NCI-H524 (cell line): ENCODE results near the gene POLR2E.
A peak's percentile ranks its signal among the peaks of the same experiment; 100 is the strongest.
"Not testable (repeated sequence)": the region's sequence is repeated elsewhere in the genome, so short reads cannot be mapped to it uniquely, and the experiment has no call there.

Experiments
- DNase-seq, 2 experiments: peaks; one replicate each; lab custom pipeline; 2025; lab: John Stamatoyannopoulos, UW

Gene POLR2E

DNA sequence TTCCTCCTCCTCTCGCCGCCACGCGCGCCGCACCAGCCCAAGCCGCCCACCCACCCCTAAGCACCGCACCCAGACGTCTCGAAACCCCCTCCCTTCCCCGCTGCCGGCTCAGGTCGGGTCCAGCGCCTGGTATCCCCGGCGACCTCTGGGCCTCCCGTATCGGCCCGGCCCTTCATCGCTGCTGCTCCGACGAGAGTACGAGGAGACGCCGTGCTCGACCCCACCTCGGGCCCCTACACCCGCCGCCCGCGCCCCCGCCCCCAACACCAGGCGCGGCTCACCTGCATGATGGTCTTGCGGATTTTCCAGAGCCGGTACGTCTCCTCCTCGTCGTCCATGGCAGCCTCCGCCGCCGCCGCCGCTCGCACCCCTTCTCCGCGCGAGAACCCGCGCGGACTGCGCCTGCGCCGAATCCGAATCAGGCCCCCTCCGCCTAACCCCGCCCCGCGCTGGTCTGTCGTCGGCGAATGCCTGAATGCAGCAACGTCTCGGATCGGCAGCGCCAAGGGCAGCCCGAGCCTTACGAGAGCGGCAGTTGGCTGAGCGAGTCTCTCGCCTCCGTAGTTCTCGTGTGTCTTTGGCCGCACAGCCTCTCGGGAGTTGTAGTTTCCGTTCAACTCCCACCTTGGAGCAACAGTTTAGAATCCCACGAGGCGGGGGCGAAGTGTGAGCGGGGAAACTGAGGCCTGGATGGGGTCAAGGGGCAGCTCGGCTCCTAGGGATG, at the start of gene POLR2E:
POLR2E (minus strand) TSS at position 398 of the 724 bp plus-strand sequence; CDS start at position 338, 60 bp downstream.
- peak; percentile 96 to 99 for DNase-seq

DNA sequence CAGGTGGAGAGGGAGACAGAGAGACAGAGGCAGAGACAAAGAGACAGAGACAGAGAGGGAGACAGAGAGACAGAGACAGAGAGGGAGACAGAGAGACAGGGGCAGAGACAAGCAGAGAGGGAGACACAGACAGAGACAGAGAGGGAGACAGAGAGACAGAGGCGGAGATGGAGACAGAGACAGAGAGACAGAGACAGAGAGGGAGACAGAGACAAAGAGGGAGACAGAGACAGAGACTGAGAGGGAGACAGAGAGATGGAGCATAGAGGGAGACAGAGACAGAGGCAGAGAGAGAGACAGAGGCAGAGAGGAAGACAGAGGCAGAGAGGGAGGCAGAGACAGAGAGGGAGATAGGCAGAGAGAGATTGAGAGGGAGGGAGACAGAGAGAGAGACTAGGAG, 49.6 kb upstream of the POLR2E start:
- DNase-seq: no peak

DNA sequence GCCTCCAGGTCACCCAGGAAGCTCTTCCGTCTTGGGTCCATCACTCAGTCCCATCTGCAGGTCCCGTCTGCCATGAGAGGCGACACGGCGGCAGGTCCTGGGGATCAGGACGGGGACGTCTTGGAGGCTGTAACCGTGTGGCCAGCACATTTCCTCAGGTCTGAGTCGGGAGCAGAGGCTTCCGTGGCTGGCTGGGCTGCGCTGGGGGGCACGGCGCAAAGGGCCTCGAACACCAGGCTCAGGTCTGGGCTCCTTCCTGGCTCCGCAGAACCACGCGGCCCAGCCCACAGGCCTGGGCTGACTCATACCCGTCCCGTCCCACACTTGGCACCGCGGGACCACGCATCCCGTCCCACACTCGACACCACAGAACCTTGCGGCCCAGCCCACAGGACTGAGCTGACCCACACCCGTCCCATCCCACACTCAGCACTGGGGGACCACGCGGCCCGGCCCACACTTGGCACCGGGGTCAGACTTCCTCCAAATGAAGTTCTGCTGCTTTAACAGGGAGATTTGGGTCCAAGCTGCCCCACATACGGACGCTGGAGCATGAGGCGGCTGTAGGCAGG, 48.7 kb upstream of the POLR2E start:
- no peak for DNase-seq

DNA sequence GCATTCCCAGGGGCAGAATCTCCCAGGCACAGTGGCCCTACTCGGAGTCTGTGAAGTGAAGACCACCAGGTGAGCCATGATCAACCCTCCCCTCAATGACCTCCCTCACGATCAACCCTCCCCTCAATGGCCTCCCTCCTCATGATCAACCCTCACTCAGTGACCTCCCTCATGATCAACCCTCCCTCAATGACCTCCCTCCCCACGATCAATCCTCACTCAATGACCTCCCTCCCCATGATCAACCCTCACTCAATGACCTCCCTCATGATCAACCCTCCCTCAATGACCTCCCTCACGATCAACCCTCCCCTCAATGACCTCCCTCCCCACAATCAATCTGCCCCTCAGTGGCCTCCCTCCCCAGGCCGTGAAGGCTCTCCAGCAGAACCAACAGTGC, 46.8 kb upstream of the POLR2E start:
- DNase-seq: no peak

DNA sequence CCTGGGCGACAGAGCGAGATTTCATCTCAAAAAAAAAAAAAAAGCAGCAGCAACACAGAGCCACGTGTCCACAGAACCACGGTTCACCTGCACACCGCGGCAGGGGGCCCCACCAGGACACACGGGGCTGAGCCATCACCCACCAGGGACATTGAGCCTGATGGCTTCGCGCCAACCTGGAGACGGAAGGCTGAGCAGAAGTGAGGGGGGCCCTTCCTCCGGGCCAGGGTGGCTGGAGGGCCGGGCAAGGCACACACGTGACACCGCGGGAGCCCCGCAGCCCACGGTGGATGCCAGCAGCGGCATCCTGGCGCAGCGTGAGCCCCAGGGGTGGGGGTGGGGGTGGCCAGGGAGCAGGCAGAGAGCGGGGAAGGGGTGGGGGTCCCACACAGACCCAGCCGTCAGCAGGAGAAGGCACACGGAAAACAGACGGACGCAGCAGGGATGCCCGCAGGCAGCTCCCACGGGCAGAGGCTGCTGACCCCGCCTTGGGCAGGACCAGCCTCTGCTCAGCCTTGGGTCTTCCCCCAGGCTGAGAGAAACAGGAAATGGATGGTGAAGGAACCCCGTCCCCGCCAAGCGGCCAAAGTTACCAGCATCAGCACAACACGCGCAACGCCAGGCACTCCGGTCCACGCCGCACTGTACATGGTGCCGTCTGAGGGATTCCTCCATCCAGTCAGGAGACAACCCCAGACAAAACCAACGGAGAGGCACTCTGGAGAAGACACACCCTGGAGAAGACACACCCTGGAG, 45.3 kb upstream of the POLR2E start:
- no peak for DNase-seq

DNA sequence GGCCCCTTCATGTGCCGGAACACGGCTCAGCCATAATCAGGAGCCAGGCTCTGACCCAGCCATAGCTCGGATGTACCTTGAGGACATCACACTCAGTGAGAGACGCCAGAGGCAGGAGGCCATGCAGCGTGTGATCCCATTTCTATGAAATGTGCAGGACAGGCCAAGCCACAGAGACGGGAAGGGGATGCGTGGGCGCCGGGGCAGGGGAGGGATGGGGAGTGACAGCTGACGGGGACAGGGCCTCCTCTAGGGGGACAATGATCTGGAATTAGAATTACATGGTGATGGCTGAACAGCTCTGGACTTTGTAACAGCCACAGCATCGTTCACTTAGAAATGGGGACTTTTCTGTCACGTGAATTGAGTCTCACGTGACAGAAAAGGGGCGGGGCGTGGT, 44.0 kb upstream of the POLR2E start:
- DNase-seq: no peak

DNA sequence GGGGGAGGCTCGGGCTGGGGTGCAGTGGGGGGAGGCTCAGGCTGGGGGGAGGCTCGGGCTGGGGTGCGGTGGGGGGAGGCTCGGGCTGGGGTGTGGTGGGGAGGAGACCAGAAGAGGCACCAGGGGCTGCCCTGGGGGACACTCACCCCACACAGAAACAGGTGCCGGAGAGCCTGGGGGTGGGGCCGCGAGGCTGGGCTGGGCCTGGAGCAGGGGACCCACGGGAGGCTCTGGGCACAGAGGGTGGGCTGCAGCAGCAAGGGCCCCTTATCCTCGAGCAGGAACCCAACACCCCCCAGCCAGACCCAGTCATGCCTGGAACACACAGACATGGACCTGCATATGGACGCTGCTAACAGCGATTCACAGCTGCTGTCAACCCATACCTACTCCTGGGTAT, 42.9 kb upstream of the POLR2E start:
- DNase-seq: no peak

DNA sequence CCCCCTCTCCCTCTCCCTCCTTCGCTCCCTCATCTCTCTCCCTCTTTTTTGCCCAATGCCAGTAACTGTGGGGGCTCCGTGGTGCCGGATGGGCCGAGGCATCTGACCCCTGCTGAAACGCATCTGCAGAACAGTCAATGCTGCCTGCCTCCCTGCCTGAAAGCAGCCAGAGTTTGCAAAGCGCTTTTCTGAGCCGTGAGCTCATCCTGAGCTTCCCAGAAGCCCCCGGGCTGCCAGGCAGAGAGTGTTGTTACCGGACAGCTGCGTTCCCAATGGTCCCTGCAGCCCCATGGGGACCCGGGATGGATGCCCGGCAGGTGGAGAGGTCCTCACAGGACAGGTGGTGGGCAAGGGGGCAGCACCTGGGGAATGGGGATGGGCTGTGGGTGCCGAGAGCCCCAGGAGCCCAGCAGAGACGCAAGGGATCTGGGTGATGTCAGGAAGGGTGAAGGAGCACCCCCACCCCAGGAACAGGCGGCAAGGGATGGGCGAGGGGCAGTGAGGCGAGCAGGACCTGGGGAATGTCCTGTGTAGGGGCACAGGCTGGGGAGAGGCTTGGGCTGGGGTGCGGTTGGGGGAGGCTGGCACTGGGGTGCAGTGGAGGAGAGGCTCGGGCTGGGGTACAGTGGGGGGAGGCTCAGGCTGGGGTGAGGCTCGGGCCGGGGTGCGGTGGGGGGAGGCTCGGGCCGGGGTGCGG, 41.6 kb upstream of the POLR2E start:
- DNase-seq: no peak

DNA sequence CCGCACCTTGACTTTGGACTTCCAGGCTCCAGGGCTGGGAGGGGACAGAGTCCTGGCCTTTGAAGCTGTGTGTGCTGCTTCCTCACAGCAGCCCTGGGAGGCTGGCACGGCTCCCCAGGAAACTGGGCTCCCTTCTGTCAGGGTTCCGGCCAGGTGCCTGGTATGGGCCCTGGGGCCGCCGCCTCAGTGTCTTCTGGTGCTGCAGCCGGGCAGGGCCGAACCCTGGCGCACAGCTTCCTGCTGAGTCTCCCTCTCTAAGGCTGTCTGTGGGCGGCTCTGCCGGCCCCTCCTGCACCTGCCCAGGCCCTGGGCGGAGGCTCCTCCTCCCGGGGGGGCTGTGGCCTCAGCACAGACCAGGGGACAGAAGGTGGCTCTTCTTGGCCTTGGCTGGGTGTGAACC, 41.0 kb upstream of the POLR2E start:
- no peak for DNase-seq

DNA sequence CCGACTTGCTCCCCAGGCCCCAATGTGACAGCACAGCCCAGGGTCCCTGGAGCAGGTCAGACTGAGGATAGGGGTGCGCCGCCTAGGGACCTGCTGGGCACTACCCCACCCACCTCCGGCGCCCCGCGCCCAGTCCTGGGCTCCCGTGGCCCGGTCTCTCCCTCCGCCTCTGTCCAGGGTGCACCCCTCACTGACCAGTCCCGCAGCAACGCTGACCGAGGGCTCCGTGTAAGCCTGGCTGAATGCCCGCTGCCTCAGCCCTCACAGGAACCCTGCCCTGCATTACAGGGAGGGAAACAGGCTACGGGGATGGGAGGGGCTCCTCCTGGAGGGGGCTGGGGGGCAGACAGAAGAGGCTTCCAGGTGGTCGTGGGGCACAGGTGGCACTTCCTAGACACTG, 40.3 kb upstream of the POLR2E start:
- DNase-seq: no peak

DNA sequence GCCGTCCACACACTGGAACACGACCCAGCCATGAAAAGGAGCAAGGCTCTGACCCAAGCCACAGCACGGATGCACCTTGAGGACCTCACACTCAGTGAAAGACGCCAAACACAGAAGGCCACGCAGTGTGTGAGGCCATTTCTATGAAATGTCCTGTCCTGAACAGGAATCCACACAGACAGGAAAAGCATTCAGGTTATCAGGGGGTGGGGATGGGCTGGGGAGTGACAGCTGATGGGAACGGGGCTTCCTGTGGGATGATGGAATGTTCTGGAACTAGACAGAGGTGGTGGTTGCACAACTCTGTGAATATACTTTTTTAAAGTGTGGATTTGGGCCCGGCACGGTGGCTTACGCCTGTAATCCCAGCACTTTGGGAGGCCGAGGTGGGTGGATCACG, 39.3 kb upstream of the POLR2E start:
- no peak for DNase-seq

DNA sequence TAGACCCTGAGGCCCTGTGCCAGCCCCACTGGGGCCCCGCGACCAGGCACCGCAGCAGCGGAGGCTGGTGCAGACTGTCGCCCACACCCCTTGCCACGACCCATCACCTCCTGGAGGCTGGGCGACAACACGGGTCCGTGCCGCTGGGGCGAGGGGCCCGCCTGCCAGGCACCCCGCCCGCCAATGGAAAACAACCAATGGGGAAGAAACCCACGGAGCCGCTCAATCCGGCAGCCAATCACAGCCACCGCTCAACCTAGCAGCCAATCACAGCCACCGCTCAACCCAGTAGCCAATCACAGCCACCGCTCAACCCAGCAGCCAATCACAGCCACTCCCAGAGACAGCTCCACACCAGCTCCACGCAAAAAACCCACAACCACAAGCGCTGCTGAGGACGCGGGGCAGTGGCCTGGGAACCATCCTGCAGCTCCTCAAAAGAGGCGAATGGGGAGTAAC, 38.3 kb upstream of the POLR2E start:
- no peak for DNase-seq

DNA sequence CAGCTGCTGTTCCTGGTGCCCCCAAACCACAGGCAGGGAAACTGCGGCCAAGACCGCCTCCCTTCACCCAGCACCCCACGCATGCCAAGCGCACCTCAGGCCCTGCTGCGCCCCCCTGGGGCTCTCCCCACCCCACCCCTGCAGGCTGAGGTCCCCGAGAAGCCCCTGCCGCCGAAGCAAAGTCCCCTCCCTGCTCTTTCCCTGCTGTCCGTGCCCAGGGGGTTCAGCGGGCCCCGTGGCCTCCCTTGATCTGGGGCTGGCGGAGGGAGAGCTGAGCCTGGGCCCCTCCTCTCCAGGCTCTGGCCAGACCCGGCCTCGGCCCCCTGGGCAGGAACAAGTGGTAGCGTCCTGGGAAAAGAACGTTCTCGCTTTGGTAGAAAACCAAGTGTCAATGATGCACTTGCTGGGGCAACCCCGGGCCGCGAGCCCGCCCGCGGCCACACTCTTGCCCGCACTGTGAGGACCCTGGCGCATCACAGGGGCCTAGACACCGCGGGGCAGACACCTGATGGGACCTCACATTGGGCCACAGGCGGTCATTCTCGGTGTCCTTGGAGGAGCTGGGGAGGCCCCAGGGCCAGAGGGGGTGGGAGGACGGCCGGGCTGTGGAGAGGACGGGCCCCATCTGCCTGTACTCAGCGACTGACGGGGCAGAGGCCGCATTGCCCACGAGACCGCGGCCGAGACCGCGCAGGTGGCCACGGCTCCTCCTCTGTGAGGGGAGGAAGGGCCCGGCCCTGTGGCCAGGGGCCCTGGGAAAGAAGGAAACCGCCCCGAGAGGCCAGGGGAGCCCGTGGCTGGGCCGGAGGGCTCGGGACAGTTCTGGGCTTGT, 37.6 kb upstream of the POLR2E start:
- DNase-seq: no peak

DNA sequence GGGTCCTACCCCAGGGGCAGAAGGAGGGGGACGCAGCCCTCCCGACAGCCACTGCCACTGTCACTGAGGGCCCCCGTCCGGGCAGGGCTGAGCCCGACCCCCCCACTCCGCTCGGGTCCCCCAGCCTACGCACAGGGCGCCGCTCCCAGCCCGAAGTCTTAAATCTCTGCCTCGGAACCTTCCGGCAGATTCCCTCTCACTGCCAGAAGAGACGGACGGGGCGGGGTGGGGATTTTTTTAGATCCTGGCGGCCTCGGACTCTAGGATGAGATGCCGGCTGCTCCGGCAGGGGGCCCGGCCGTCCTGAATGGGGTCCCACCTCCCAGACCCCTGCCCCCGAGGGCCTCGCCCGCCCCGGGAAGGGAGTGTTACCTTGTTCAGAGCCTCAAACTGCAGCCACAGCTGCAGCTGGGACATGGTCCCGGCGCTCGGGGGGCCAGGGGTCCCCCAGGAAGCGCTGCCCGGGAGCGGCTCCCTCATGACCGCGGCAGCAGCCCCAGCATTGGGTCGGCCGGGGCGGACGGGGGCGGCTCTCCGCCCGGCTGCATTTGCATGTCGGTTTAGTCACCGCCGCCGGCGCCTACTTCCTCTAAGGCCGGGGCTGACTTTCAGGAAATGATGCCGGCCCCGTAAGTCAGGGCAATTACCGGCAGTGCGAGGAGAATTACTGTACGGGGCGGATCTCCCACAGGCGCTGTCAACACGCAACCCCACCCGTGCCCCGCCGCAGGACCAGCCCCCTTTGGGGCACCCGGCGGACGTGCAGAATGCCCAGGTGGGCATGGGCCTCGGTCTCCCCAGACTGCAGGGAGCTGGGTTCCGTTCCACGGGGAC, 36.8 kb upstream of the POLR2E start:
- no peak for DNase-seq

DNA sequence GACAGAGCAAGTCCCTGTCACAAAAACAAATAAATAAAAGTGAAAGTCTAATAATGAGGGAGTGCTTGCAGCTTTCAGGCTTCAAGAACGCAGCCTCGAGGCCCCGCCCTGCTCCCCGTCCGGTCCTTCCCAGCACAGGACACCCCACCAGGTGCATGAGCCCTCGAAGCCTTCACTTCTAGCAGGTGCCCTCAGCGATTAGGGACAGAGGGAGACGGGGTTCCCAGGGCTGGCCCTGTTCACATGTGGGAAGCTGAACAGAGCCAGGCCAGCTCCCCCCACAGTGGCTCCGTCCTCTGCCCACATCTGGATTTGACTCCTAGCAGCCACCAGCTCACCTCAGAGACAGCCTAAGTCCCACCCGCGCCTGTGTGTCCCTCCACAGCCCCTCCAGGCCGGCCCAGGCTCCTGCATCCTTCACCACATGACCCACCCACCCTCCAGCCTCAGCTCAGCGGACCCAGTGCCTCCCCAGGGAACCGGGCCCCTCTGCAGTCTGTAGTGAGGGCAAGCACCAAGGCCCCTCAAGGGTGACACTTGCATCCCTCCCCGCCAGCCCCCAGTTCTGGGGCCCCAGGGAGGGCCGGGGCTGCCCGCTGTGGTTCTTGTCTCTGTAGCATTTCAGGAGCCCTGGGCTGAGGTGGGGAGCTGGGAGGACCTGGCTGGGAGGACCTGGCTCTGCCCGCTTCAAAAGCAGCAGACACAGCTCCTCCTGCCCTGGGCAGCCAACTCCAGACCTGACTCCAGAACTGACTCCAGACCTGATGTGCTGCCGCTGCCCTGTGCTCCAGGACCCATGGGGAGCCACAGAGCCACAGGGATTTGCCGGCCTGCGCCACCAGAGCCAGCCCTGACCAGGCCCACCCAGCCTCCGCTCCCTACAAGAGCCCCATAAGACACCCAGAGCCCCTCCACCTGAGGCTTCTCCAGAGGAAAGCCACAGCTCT, 35.9 kb upstream of the POLR2E start:
- DNase-seq: no peak

DNA sequence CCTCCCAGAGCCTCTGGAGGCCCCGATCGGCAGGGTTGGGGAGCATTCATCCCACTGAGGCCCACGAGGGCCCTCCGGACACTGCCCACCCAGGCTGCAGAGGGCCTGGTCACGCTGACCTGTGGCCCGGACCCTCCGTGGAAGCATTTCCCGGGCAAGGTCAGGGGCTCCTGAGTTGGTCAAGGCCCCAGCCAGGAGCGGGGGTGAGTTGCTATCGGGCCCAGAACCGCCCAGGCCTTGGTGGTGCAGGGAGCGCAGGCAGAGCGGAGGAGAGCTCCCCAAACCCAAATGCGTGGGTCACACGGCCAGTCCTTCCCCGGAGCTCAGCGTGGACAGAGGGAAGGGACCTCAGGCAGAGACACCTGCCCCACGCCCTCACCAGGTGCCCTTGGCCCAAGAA, 34.4 kb upstream of the POLR2E start:
- DNase-seq: no peak

DNA sequence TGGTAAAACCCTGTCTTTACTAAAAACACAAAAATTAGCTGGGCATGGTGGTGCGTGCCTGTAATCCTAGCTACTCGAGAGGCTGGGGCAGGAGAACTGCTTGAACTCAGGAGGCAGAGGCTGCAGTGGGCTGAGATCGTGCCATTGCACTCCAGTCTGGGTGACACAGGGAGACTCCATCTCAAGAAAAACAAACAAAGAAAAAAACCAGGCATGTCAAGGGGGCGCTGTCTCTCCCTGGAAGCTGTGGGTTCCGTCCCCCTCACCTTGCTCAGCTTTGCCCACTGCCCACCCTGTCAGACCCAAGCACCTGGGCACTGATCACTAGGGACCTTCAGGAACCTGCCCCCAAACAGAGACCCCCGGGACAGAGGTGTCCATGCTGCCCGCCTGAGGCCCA, 33.9 kb upstream of the POLR2E start:
- DNase-seq: not testable (repeated sequence)

DNA sequence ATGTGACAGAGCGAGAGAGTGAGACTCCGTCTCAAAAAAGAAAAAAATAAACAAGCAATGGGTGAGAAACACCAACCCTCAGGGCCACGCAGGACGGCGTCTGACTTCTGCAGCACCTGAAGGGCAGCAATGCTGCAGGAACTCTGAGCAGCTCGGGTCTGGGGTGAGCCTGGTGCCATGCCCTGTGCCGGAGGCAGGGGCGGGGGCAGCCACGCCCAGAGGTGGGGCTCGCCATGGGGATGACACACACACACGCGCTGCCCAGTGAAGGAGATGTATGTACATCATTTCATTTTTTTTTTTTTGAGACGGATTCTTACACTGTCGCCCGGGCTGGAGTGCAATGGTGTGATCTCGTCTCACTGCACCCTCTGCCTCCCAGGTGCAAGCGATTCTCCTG, 32.9 kb upstream of the POLR2E start:
- DNase-seq: no peak

DNA sequence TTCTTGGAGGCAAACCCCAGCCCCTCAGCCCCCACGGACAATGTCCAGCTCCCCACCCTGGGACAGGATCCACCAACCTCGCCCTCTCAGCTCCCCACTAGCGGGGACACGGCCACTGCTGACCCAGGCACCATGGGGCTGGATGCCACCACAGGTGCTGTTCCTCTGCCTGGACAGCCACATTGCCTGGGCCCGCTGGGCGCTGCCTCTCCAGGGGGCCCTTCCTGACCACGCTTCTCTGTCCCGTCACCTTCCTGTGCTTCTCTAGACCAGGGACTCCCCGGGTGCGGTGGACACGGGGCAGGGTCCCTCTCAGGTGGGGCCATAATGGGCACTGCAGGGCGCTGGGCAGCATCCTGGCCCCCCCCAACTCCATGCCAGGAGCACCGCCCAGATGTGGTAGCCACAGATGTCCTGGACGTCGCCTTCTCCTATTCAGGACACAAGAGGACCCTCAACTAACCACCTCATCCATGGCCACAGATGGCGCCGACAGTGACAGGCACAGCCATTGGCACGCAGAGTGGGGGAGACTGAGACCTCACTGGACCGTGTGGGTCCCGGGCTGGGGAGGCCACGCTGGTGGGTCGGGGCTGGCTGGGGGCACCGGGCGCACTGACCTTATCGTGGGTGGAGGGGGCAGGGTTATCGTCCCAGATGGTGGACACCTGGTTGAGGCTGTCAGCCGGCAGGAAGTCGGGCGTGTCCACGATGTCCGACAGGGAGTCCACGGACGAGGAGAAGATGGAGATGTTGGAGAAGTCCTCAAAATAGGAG, 32.0 kb upstream of the POLR2E start:
- no peak for DNase-seq
